PFSK-1 (cell line): Measurements from ENCODE around the gene RGN.

Experiments
- POLR2AphosphoS5 ChIP-seq: IDR thresholded peaks from 2 replicates; pipeline ENCODE4 v1.6.1; 2012; ENCODE audit warnings: low read depth, mild to moderate bottlenecking, control low read depth, low read length, moderate library complexity
- SIN3A ChIP-seq: IDR thresholded peaks from 2 replicates; pipeline ENCODE4 v1.6.1; 2012; ENCODE audit warnings: mild to moderate bottlenecking, low read length, moderate library complexity, borderline replicate concordance; ENCODE audit not compliant: insufficient read depth
- TAF1 ChIP-seq: IDR thresholded peaks from 2 replicates; pipeline ENCODE4 v1.6.1; 2012; ENCODE audit warnings: low read length, control low read depth, borderline replicate concordance; ENCODE audit not compliant: insufficient read depth
- TF ChIP-seq, protein P1 (sequence below), 2 experiments: IDR thresholded peaks; 2 replicates each; pipeline versions ENCODE4 v1.6.1 to v1.8.0; 2011 to 2012; ENCODE audit warnings: low read depth in 2 of 2, low read length in 2 of 2, control low read depth in 1 of 2, inconsistent platforms in 1 of 2, mild to moderate bottlenecking in 1 of 2, moderate library complexity in 1 of 2; ENCODE audit not compliant: insufficient read depth in 1 of 2

DNA sequence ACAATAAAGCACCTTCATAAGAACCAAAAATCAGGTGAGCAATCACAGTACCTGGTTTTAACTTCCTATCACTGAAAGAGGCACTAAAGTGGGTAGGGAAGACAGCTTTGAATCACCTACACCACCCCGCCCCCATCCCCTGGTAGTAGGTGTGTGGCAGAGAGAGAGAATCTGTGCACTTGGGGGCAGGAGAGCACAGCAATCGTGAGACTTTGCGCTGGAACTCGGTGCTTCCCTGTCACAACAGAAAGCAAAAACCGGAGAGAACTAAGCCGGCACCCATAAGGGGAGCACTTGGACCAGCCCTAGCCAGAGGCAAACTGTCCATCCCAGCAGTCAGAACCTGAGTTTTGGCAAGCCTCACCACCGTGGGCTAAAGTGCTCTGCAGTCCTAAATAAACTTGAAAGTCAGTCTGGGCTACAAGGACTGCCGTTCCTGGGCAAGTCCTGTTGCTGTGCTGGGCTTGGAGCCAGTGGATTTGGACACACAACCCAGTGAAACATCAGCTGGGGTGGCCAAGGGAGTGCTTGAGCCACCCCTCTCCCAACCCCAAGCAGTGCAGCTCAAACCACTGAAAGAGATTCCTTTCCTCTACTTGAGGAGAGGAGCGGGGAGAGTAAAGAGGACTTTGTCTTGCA lies 34.2 kb downstream of the RGN start:
- no peak for TF ChIP-seq POLR2AphosphoS5
- TF ChIP-seq, protein P1, sequence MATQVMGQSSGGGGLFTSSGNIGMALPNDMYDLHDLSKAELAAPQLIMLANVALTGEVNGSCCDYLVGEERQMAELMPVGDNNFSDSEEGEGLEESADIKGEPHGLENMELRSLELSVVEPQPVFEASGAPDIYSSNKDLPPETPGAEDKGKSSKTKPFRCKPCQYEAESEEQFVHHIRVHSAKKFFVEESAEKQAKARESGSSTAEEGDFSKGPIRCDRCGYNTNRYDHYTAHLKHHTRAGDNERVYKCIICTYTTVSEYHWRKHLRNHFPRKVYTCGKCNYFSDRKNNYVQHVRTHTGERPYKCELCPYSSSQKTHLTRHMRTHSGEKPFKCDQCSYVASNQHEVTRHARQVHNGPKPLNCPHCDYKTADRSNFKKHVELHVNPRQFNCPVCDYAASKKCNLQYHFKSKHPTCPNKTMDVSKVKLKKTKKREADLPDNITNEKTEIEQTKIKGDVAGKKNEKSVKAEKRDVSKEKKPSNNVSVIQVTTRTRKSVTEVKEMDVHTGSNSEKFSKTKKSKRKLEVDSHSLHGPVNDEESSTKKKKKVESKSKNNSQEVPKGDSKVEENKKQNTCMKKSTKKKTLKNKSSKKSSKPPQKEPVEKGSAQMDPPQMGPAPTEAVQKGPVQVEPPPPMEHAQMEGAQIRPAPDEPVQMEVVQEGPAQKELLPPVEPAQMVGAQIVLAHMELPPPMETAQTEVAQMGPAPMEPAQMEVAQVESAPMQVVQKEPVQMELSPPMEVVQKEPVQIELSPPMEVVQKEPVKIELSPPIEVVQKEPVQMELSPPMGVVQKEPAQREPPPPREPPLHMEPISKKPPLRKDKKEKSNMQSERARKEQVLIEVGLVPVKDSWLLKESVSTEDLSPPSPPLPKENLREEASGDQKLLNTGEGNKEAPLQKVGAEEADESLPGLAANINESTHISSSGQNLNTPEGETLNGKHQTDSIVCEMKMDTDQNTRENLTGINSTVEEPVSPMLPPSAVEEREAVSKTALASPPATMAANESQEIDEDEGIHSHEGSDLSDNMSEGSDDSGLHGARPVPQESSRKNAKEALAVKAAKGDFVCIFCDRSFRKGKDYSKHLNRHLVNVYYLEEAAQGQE (IDR thresholded peaks at IDR 0.05; ENCODE audit: insufficient read depth in 1 of 2, low read depth in 2 of 2, low read length in 2 of 2), result no peak
- no peak for TF ChIP-seq TAF1
- TF ChIP-seq SIN3A, result no peak
